Lung (tissue), 12 donors: ENCODE data around the gene MEIS2. TPM values are rescaled to one million over a fixed set of nuclear protein-coding genes. Genes with fewer than 3 reads are reported as not detected.

Experiments used
- ATAC-seq: fragments of 200-7000 bp; cut with Tn5 transposase; one replicate; pipeline ENCODE4 v1.9.1; 2020; ENCODE audit warnings: moderate number of reproducible peaks; ENCODE audit not compliant: insufficient read depth, low FRiP score
- DNase-seq, 3 donors: peaks; one replicate each; pipeline ENCODE4 v3.0.0-alpha.2; 2013 to 2017
- H3K27ac ChIP-seq, 2 donors: one replicate each; pipeline ENCODE4 v1.5.1; 2013; ENCODE audit warnings: mild to moderate bottlenecking in 2 of 2, moderate library complexity in 2 of 2, control low read depth in 1 of 2, inconsistent platforms in 1 of 2, low read depth in 1 of 2, low read length in 1 of 2
- H3K27me3 ChIP-seq, 3 donors: one replicate each; pipeline ENCODE4 v1.5.1; 2013; ENCODE audit warnings: low read length in 2 of 3; ENCODE audit not compliant: control insufficient read depth in 3 of 3, insufficient read depth in 3 of 3
- H3K36me3 ChIP-seq, 4 donors: one replicate each; pipeline ENCODE4 v1.5.1; 2013; ENCODE audit warnings: low read length in 4 of 4, mild to moderate bottlenecking in 1 of 4, moderate library complexity in 1 of 4; ENCODE audit not compliant: control insufficient read depth in 4 of 4, insufficient read depth in 4 of 4
- H3K4me1 ChIP-seq, 5 donors: one replicate each; pipeline ENCODE4 v1.5.1; 2013; ENCODE audit warnings: low read length in 5 of 5, mild to moderate bottlenecking in 2 of 5, moderate library complexity in 1 of 5; ENCODE audit not compliant: control insufficient read depth in 5 of 5, insufficient read depth in 5 of 5
- H3K4me3 ChIP-seq: one replicate; pipeline ENCODE4 v1.5.1; 2013; ENCODE audit warnings: mild to moderate bottlenecking, control low read depth, moderate library complexity
- H3K9ac ChIP-seq, 2 donors: one replicate each; pipeline ENCODE4 v1.5.1; 2013; ENCODE audit warnings: low read length in 2 of 2, control low read depth in 1 of 2; ENCODE audit not compliant: insufficient read depth in 1 of 2
- H3K9me3 ChIP-seq, 4 donors: one replicate each; pipeline ENCODE4 v1.5.1; 2013; ENCODE audit warnings: low read length in 3 of 4, mild to moderate bottlenecking in 1 of 4, moderate library complexity in 1 of 4; ENCODE audit not compliant: control insufficient read depth in 4 of 4, insufficient read depth in 3 of 4
- WGBS, 2 donors: extraction: QIAGEN DNeasy Blood & Tissue Kit; methylation state at CpG; one replicate each; pipeline ENCODE4 v1.1.7; 2013; 5-methylcytosine and 5-hydroxymethylcytosine counted together
- polyA plus RNA-seq, 2 donors: library from polyadenylated mRNA; stranded (reverse); fragments of 200-250 nt; gene quantifications; one replicate each; pipeline ENCODE4 v1.2.1, GENCODE V29; 2013
- total RNA-seq, 2 donors: library from RNA; depleted of rRNA in 1 of 2; stranded (reverse); fragments of >200 nt in 1 of 2; gene quantifications; one replicate each; pipeline ENCODE4 v1.2.1, GENCODE V29; 2014 to 2021
- TF ChIP-seq, protein P1 (sequence below): IDR thresholded peaks from 2 replicates; pipeline ENCODE4 v1.5.1; 2012; ENCODE audit warnings: mild to moderate bottlenecking; ENCODE audit errors: control extremely low read depth, extremely low read depth
- donor health status: control.
- donor health status: control.
- donor health status: Bipolar disorder and iron deficiency.
- donor health status: healthy.
- donor health status: DM: yes; HTN: yes; CAD: no.

Gene MEIS2
- total and polyA plus RNA-seq, 4 donors = 5.6 to 47.5 (median 13.7) TPM

DNA sequence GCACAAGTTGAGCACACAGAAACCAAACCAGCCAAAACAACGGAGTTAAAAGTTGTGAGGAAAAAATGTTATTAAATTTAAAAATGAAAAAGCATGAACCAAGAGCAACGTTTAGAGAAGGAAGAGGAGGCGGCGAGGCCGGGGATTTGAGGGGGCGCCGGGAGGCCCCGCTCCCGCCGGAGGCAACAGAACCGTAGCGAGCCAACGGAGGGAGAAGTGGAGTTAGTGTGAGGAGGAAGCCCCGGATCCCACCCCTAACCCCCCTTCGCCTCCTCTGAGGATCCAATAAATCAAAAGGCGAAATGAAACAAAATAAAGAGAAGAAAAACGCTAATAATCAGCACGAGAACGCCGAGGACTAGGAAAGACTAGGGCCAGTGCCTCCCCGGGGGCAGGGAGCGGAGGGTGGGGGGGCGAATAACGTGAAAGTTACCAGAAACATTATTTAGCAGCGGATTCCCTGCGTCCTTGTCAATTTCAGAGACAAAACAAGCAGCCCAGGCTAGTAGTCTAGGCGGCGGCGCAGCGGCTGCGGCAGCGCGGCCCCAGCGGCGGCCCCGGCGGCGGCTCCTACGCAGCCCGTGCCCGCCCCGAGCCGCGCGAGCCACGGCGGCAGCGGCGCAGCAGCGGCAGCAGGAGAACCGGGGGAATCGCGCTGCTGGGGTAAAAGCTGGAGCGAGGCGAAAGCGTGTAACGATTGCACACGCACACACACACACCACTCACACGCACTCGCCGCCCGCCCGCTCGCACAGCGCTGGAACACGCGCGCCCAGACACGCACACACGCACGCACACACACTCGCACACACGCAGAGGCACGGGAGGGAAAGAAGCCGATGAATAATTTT, 1.7 kb downstream of the MEIS2 start:
- no peaks in the 10 kb centered on the region for H3K9me3 ChIP-seq
- H3K36me3 ChIP-seq = peaks cover 0 to 13% (median 3%) of the 10 kb centered on the region in 4 donors
- DNase-seq (peak; percentile 70 to 81 (median 81)), ATAC-seq (no peak)
- peak overlapping the region; percentile 87 for H3K4me3 ChIP-seq
- H3K9ac ChIP-seq = peak overlapping the region; percentile 17 to 83
- H3K27ac ChIP-seq = peak overlapping the region; percentile 93 to 97
- peaks cover 0 to 17% (median 3%) of the 10 kb centered on the region in 3 donors for H3K27me3 ChIP-seq
- peaks cover 0 to 28% (median 2%) of the 10 kb centered on the region in 5 donors for H3K4me1 ChIP-seq
- TF ChIP-seq, protein P1, sequence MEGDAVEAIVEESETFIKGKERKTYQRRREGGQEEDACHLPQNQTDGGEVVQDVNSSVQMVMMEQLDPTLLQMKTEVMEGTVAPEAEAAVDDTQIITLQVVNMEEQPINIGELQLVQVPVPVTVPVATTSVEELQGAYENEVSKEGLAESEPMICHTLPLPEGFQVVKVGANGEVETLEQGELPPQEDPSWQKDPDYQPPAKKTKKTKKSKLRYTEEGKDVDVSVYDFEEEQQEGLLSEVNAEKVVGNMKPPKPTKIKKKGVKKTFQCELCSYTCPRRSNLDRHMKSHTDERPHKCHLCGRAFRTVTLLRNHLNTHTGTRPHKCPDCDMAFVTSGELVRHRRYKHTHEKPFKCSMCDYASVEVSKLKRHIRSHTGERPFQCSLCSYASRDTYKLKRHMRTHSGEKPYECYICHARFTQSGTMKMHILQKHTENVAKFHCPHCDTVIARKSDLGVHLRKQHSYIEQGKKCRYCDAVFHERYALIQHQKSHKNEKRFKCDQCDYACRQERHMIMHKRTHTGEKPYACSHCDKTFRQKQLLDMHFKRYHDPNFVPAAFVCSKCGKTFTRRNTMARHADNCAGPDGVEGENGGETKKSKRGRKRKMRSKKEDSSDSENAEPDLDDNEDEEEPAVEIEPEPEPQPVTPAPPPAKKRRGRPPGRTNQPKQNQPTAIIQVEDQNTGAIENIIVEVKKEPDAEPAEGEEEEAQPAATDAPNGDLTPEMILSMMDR = no peak
- WGBS, 2 donors = 1% methylated on average over 75 of the region's 75 CpGs

DNA sequence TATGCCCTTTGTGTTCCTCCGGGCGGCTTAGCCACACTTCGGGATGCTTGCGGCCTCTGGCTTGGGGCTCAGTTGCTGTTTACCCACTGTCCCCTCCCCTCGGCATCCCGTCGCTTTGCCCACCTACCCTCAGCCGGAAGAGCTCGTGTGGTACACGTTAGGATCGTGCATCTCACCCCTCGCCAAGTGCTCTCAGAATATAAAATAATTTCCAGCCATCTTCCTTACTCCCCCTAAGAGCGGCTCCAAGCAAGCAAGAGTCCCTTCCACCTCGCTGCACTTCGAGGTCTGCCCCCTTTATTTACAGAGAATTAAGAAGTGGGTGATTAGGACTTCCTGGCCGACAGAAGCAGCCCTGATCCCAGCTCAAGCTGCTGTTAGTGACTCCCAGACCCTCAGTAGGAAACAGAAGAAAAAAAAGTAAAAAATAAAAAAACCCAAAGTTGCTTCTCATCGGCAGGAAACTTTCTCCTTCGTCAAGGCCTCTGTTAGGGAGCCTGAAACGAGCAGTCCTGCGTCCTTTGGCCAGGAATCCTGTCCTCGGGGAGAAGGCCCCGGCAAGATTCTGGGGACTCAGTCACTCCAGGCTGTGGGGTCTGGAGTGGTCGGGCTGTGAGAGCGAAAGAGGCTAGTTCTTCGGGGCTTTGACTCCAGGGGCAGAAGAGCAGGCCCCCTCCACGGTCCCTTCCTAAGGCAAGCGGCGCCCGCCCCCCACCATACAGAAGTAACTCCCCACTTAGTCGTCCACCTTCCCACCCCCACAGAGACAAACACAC, 3.0 kb downstream of the MEIS2 start:
- TF ChIP-seq, protein P1 = no peak

DNA sequence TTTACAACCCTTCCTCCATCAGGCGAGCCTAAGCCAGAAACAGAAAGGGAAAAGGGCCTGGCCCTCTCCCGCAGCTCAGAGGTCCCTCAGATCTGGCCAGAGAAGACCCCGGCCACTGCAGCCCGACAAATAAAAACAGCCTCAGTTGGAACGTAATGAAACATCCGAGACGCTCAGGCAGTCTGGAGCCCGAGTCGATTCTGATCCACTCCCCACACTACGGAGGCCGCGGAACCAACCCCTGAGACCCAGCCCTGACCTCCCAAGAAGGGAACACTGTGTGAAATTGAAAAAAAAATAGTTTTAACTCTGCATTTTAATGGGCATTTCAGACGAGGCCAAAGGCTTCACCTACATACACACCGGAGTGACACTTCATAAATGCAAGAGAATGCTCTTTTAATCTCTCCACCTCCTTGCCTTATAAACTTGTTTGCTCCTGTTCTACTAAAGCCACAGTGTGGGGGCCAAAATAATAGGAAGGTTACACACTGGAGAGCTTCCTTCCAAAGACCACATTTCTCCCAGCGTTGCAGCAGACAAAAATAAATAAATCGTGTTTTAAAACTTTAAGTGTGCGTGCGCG, 3.7 kb downstream of the MEIS2 start:
- Histone ChIP-seq H3K27me3 (peaks cover 0 to 3% (median 0%) of the 10 kb centered on the region in 3 donors), H3K9ac (peak overlapping the region; percentile 61 to 81), H3K4me3 (peak overlapping the region; percentile 62), H3K4me1 (peaks cover 0 to 38% (median 4%) of the 10 kb centered on the region in 5 donors), H3K27ac (peak overlapping the region; percentile 67 to 97), H3K9me3 (no peaks in the 10 kb centered on the region), H3K36me3 (peaks cover 0 to 18% (median 7%) of the 10 kb centered on the region in 4 donors)
- DNase-seq = no peak
- 29 to 42% methylated on average over 19 of the region's 19 CpGs for WGBS, 2 donors
- ATAC-seq = no peak
- TF ChIP-seq, protein P1 = no peak

More for the DNA sequence above, 3.0 kb downstream of the MEIS2 start:
- Histone ChIP-seq H3K27ac (peak overlapping the region; percentile 84 to 97), H3K27me3 (peaks cover 0 to 3% (median 3%) of the 10 kb centered on the region in 3 donors), H3K36me3 (peaks cover 0 to 18% (median 7%) of the 10 kb centered on the region in 4 donors), H3K4me3 (peak overlapping the region; percentile 62), H3K9me3 (no peaks in the 10 kb centered on the region), H3K9ac (peak overlapping the region; percentile 61 to 81), H3K4me1 (peaks cover 1 to 34% (median 4%) of the 10 kb centered on the region in 5 donors)
- ATAC-seq (no peak), DNase-seq (peak; percentile 47 to 67 (median 61))
- 11 to 28% methylated on average over 29 to 30 of the region's 30 CpGs for WGBS, 2 donors
